ENCODE measurements around the gene ZNF697.
"Not testable (repeated sequence)": the region's sequence is repeated elsewhere in the genome, so short reads cannot be mapped to it uniquely, and the experiment has no call there.

Gene ZNF697

DNA sequence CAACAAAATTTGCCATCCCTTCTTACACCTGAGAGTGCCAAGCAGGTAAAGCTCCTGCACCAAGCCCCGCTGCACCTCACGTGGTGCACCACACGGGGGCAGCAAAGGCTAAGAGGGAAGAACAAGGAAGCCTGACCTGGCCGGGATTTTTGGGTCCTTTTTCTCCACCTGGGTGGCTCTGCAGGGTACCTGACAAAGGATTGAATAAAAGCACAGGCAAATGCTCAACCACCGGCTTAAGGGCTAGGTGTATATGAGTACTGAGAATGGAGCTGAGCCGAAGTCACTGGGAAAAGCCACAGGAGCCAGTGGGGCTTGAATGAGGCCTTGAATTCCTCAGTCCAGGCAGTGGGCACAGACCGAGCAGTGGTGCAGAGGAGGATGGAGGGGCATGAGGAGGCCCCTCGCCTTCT lies 36.4 kb downstream of the ZNF697 start:
- TF ChIP-seq POLR2A (IDR thresholded peaks at IDR 0.05; ENCODE audit: low read depth, low read length): no peak
- no peak for DNase-seq (ENCODE audit: insufficient read length, low spot score)
- FAIRE-seq: no peak

GRCh38 chr1:119608816-119609215 lies 39.2 kb downstream of the ZNF697 start:
- not testable (repeated sequence) for DNase-seq (ENCODE audit: insufficient read length, low spot score); FAIRE-seq

DNA sequence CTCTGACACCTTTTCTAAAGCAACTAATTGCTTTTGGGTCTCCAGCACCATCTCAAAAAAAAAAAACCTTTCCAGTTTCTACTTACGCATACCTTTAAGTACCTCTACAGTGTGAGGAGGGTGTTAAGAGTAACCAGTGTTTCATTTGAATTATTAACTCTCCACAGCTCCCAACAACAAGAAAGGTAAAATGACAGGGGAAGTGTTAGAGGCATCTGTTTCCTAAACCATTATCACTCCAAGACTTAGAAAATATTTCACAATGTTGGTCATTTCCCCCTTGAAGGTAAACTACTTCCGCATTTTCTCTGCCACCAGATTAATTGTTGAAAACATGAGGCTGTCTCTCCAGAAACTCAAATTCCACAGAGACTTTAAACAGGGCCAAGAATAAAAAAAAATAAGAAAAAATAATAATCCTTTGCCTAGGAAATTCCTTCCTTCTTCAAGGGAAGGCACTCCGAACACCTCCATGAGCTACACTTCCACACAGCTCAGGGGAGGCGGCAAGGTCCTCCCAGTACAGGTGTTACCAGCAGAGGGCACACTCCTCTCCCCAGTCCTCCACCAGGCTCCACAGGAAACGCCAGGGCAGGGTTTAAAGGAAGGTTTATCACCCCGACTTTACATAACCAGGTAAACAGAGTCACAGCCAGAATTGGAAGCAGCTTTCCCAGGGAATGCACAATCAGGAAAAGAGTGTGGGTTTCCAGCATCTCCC lies 40.8 kb downstream of the ZNF697 start:
- not testable (repeated sequence) for DNase-seq (ENCODE audit: insufficient read length, low spot score); FAIRE-seq

DNA sequence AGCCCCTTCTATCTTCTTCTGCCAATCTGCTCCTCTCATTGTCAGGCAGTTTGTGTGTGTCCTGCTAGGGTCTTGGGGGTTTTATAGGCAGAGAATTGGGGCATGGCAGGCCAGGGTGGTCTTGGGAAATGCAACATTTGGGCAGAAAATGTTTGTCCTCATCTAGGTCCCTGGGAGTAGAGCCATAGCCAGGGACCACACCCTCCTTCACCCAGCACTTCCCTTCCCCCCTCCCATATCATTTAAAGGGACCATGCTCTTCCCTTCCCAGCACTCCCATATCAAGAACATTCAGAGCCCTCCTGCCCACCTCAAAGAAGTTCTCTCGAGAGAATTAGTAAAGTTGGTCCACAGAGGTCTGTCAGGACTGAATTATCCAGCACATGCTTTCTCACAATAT lies 41.7 kb downstream of the ZNF697 start:
- FAIRE-seq: no peak
- no peak for TF ChIP-seq POLR2A (IDR thresholded peaks at IDR 0.05; ENCODE audit: low read depth, low read length)
- no peak for DNase-seq (ENCODE audit: insufficient read length, low spot score)

GRCh38 chr1:119605686-119606085 lies 42.4 kb downstream of the ZNF697 start:
- no peak for TF ChIP-seq POLR2A (IDR thresholded peaks at IDR 0.05; ENCODE audit: low read depth, low read length)
- FAIRE-seq (no peak), DNase-seq (ENCODE audit: insufficient read length, low spot score) (no peak)

DNA sequence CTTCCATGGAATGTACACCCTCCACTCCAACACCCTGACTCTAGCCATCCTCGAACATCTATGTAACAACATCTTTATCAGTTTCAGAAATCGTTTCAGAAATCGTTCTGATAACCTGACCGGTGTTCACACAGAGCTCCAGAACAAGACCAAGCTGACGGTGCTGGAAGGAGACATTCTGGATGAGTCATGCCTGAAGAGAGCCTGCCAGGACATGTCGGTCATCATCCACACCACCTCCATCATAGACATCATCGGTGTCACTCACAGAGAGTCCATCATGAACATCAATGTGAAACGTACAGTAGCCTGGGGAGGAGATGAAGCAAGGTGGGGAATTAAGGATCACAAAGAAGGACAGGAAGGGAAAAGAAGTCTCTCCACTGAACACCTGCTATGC lies 43.0 kb downstream of the ZNF697 start:
- not testable (repeated sequence) for FAIRE-seq; DNase-seq (ENCODE audit: insufficient read length, low spot score)

- DNase-seq (ENCODE audit: insufficient read length, low spot score) (no peak), FAIRE-seq (no peak)
- no peak for TF ChIP-seq POLR2A (IDR thresholded peaks at IDR 0.05; ENCODE audit: low read depth, low read length)
Measured at GRCh38 chr1:119603695-119604094, 44.4 kb downstream of the ZNF697 start.

DNA sequence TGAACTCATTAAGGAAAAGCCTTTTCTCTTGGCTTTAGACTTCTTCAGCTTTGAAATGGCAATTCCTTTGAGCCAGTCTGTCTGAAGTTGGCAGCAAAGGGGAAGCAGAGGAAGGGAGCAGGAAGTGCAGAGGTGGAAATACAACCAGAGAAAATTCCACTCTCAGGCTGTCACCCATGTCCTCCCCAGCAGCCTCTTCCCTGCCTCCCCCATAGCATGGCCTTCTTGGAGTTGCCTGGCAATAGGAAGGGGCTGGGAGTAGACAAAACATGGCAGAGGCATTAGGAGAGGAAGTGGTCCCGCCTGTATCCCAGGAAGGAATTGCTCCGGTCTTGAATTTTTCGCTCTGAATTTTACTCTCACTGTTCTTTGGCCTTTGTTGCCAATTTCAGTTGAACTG lies 44.8 kb downstream of the ZNF697 start:
- DNase-seq (ENCODE audit: insufficient read length, low spot score); FAIRE-seq: not testable (repeated sequence)

DNA sequence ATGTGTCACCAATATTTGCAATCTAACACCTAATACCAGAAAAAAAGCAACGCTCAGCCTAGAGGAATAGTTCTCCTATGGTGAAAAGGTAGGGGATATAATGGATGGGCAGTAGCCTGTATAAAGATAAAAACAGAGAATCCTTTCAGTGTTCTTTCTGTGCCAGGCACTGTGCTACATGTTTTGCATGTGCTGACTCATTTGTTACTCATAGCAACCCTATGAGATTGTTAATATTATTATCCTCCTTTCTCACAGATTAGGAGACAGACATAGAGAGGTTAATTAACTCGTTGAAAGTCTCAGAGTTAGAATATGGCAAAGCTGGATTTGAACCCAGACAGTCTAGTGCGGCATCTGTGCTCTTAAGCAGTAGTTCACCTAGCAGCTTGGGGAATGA lies 45.3 kb downstream of the ZNF697 start:
- not testable (repeated sequence) for FAIRE-seq; DNase-seq (ENCODE audit: insufficient read length, low spot score)

DNA sequence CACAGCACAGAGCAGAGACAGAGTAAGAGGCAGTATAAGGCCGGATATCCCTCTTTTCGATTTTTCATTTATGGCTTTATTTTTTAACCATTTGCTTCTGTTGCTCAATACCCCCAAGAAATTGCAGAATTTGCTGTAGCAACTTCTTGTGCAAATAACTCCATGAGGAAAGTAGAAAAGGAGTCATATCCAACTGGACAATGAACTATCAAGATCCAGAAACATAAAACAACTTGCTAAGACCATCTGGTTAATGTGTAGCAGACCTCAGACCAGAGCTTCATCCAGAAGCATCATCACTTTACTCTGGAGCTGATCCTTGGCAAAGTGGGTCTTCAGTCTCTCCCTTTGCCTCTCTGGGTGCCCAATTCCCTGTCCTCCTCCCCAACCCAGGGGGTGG lies 45.9 kb downstream of the ZNF697 start:
- FAIRE-seq (no peak), DNase-seq (ENCODE audit: insufficient read length, low spot score) (no peak)
- TF ChIP-seq POLR2A (IDR thresholded peaks at IDR 0.05; ENCODE audit: low read depth, low read length): no peak

GRCh38 chr1:119600976-119601375 lies 47.1 kb downstream of the ZNF697 start:
- no peak for FAIRE-seq

GRCh38 chr1:119600561-119600960 lies 47.5 kb downstream of the ZNF697 start:
- TF ChIP-seq POLR2A (IDR thresholded peaks at IDR 0.05; ENCODE audit: low read depth, low read length): no peak
- DNase-seq (ENCODE audit: insufficient read length, low spot score) (no peak), FAIRE-seq (no peak)

More at GRCh38 chr1:119600976-119601375, 47.1 kb downstream of the ZNF697 start:
- DNase-seq (ENCODE audit: insufficient read length, low spot score): no peak
- no peak for TF ChIP-seq POLR2A (IDR thresholded peaks at IDR 0.05; ENCODE audit: low read depth, low read length)

DNA sequence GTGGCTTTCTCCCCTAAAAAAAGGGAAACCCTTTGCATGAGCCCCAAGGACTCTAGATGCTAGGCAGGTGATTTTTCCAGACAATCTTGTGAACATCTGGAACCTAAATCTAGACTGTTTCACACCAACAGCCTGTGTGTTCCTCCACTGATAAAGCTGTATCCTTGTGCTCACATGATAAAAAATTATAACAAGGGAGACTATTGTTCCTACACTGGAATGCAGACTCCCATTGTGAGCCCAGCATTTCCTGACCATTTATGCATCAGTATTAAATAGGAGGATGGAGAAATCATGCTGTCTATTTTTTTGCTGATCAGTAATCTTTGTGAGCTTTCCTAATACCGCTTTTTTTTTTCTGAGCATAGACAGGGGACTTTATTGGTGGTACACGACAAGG lies 52.5 kb downstream of the ZNF697 start:
- no peak for TF ChIP-seq POLR2A (IDR thresholded peaks at IDR 0.05; ENCODE audit: low read depth, low read length)
- DNase-seq (ENCODE audit: insufficient read length, low spot score) (no peak), FAIRE-seq (no peak)

DNA sequence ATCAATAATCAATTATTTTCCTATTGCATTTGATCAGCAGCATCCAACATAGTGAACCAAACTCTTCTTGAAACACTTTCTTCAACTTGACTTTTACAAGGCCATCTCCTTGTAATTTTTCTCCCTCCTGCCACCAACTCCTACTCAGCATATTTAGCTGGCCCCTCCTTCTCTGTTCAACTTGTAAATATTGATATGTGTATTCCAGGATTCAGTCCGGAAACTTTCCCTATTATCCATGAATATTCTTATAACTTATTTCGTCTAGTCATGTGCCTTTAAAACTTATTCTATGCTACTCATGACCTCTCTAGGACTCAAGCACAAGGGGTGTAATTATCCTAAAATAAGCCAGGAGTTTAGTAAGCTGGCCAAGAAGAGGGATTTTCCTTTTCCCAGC lies 52.9 kb downstream of the ZNF697 start:
- DNase-seq (ENCODE audit: insufficient read length, low spot score) (no peak), FAIRE-seq (no peak)
- TF ChIP-seq POLR2A (IDR thresholded peaks at IDR 0.05; ENCODE audit: low read depth, low read length): no peak

- TF ChIP-seq POLR2A (IDR thresholded peaks at IDR 0.05; ENCODE audit: low read depth, low read length): no peak
- no peak for DNase-seq (ENCODE audit: insufficient read length, low spot score)
- no peak for FAIRE-seq
Measured at GRCh38 chr1:119594376-119594775, 53.7 kb downstream of the ZNF697 start.

DNA sequence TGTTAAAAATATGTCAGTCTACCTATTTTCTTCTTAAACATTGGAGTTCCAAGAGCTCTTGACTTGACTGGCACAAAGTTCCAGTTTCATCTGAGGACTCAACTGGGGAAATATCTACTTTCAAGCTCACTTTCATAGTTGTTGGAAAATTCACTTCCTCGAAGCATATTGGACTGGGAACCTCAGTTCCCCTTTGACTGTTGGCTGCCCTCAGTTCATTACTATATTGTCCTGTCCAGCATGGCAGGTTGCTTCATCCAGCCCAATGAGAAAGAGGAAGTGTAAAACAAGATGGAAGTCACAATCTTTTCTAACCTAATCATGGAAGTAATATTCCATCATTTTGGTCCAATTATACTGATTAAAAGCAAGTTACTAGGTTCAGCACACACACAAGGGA lies 54.3 kb downstream of the ZNF697 start:
- TF ChIP-seq POLR2A (IDR thresholded peaks at IDR 0.05; ENCODE audit: low read depth, low read length): no peak
- no peak for DNase-seq (ENCODE audit: insufficient read length, low spot score)

More for the DNA sequence above, 54.3 kb downstream of the ZNF697 start:
- FAIRE-seq: no peak
